Smooth muscle cell (in vitro differentiated cells): ENCODE data around the gene CTNNA3. TPM values are rescaled to one million over a fixed set of nuclear protein-coding genes. Genes with fewer than 3 reads are reported as not detected.

Source experiments
- DNase-seq: peaks from one replicate; lab custom pipeline; 2025; ENCODE audit not compliant: unreplicated experiment; lab: John Stamatoyannopoulos, UW
- H2AFZ ChIP-seq: fragments of 200-600 bp; sonication (generic); 2 replicates; pipeline ENCODE4 v1.6.0; 2016; ENCODE audit warnings: antibody characterized with exemption, low read depth, mild to moderate bottlenecking
- H3F3A ChIP-seq: fragments of 200-600 bp; sonication (generic); 2 replicates; pipeline ENCODE4 v1.6.0; 2017; ENCODE audit warnings: antibody characterized with exemption, low read depth
- H3K27ac ChIP-seq: fragments of 200-600 bp; sonication (generic); 2 replicates; pipeline ENCODE4 v1.5.1; 2016; ENCODE audit warnings: low read depth, mild to moderate bottlenecking
- H3K27me3 ChIP-seq: fragments of 200-600 bp; sonication (generic); 2 replicates; pipeline ENCODE4 v1.6.1; 2016; ENCODE audit warnings: low read depth, mild to moderate bottlenecking
- H3K36me3 ChIP-seq: fragments of 200-600 bp; sonication (generic); 2 replicates; pipeline ENCODE4 v1.5.1; 2016; ENCODE audit warnings: low read depth
- H3K4me1 ChIP-seq: fragments of 200-600 bp; sonication (generic); 2 replicates; pipeline ENCODE4 v1.5.1; 2016; ENCODE audit warnings: low read depth
- H3K4me2 ChIP-seq: fragments of 200-600 bp; sonication (generic); 2 replicates; pipeline ENCODE4 v1.6.0; 2016; ENCODE audit warnings: mild to moderate bottlenecking
- H3K4me3 ChIP-seq: fragments of 200-600 bp; sonication (generic); 2 replicates; pipeline ENCODE4 v1.5.1; 2016; ENCODE audit warnings: mild to moderate bottlenecking
- H3K79me2 ChIP-seq: fragments of 200-600 bp; sonication (generic); 2 replicates; pipeline ENCODE4 v1.6.0; 2016; ENCODE audit warnings: low read depth, mild to moderate bottlenecking
- H3K9ac ChIP-seq: fragments of 200-600 bp; sonication (generic); 2 replicates; pipeline ENCODE4 v1.6.0; 2016; ENCODE audit warnings: low read depth
- H3K9me3 ChIP-seq: fragments of 200-600 bp; sonication (generic); replicated peaks from 2 replicates; pipeline ENCODE4 v1.5.1; 2016; ENCODE audit warnings: low read depth
- H4K20me1 ChIP-seq: fragments of 200-600 bp; sonication (generic); 2 replicates; pipeline ENCODE4 v1.6.0; 2016; ENCODE audit warnings: low read depth
- CTCF ChIP-seq: fragments of 200-600 bp; sonication (generic); IDR thresholded peaks from 2 replicates; pipeline ENCODE4 v1.5.1; 2017; ENCODE audit warnings: borderline replicate concordance, mild to moderate bottlenecking, antibody characterized with exemption; ENCODE audit not compliant: insufficient read depth, poor library complexity, severe bottlenecking
- WGBS: methylation state at CpG from one replicate; pipeline ENCODE4 v1.1.7; 2016; ENCODE audit warnings: low lambda C conversion rate; 5-methylcytosine and 5-hydroxymethylcytosine counted together
- polyA plus RNA-seq: library from polyadenylated mRNA; unstranded; fragments of >200 nt; fragmentation: Nextera tagmentation; extraction: Ambion mirVana; gene quantifications from 2 replicates; pipeline ENCODE4 v1.2.1, GENCODE V29; 2016
- total RNA-seq: library from RNA; depleted of rRNA; stranded (reverse); fragments of >200 nt; gene quantifications from 2 replicates; pipeline ENCODE4 v1.2.3, GENCODE V29; 2014

The CTNNA3 gene
- total and polyA plus RNA-seq, 2 experiments from 2014 or later = 1.3 TPM; not detected in 1

DNA sequence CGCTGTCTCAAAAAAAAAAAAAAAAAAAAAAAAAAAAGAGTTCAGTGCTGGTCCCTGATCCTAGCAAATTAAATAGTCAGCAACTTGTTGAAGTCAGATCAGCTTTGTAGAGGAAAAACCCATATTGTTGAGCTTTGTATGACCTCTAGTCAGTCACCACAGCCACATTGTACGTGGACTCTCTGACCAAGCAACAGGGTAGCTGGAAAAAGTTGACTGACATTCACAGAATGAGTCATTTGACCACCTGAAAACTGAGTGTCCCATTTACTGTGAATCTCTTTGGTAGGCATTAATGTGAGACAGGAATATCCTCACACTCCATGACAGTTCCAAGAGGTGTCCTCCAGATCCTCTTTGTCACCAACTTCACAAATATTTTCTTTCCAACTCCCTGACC lies 399.1 kb downstream of the CTNNA3 start:
- Histone ChIP-seq H3K4me2 (no peak overlapping the region), H3K4me3 (no peak overlapping the region), H3K27ac (no peak overlapping the region), H3K9me3 (no peaks in the 10 kb centered on the region), H3K36me3 (no peaks in the 10 kb centered on the region), H3K9ac (no peak overlapping the region), H3F3A (no peaks in the 10 kb centered on the region), H2AFZ (no peak overlapping the region), H3K27me3 (no peaks in the 10 kb centered on the region), H4K20me1 (no peaks in the 10 kb centered on the region), H3K4me1 (no peaks in the 10 kb centered on the region), H3K79me2 (no peaks in the 10 kb centered on the region)
- no peak for TF ChIP-seq CTCF
- DNase-seq = no peak
- 93% methylated on average over 2 of the region's 2 CpGs for WGBS

DNA sequence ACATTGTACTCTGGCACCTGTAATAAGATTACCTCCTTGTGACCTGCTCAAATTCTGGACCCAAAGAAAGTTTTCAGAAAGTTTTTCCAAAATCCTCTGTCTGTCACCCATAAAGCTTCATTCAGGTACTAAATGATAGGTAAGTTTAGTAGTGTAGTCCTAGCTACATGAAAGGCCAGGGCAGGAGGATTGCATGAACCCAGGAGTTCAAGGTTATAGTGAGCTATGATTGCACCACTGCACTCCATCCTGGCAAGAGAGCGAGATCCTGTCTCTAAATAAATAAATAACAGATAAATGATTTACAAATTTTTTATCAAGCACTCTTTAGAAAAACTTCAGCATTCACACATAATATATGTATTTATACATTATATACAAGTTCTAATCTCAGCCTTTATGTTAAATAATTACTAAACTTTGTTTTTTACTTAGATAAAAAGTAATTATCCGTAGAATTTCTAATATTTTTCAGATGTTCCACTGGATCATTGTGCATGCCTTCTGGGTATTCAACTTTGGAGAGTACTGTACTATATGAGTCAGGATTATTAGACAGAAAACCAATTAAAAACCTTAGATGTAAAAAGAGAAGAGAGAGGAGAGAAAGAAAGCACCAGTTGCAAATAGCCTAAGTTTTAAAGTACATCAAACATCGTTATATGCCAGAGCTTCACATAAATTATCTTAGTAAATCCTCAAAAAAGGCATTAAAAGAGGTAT lies 407.1 kb downstream of the CTNNA3 start:
- no peak for DNase-seq
- Histone ChIP-seq H3K4me3 (no peak overlapping the region), H3K9me3 (no peaks in the 10 kb centered on the region), H3K9ac (no peak overlapping the region), H3K4me2 (no peak overlapping the region), H3K79me2 (no peaks in the 10 kb centered on the region), H2AFZ (no peak overlapping the region), H3K27ac (no peak overlapping the region), H3K27me3 (no peaks in the 10 kb centered on the region), H4K20me1 (no peaks in the 10 kb centered on the region), H3K36me3 (no peaks in the 10 kb centered on the region), H3K4me1 (peaks cover 12% of the 10 kb centered on the region), H3F3A (no peaks in the 10 kb centered on the region)
- no peak for TF ChIP-seq CTCF
- WGBS = 91% methylated on average over 3 of the region's 3 CpGs

DNA sequence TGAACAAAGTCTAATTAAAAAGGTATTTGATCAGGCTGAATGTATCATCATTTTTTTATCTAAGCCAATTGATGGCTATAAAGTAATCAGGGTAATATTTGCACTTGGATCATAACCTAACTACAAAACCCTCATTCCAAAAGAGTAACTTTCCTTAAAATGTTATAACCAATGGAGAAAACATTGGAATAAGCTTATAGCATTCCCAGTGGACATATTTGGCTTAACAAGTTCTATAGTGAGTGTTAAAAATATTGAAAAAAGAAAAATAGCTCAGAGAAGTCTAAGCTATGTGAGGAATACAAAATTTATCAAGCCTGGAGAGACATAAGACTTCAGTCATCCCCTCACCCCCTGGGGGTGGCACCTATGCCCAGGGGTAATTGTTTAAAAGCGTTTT lies 411.4 kb downstream of the CTNNA3 start:
- peaks cover 30% of the 10 kb centered on the region for H3K4me1 ChIP-seq
- H3K4me3 ChIP-seq = no peak overlapping the region
- TF ChIP-seq CTCF = no peak
- 42% methylated on average over 1 of the region's 1 CpG for WGBS
- H3K79me2 ChIP-seq = no peaks in the 10 kb centered on the region
- DNase-seq = no peak
- no peak overlapping the region for H3K9ac ChIP-seq
- H3F3A ChIP-seq = no peaks in the 10 kb centered on the region
- no peak overlapping the region for H3K4me2 ChIP-seq
- H4K20me1 ChIP-seq = no peaks in the 10 kb centered on the region
- H3K9me3 ChIP-seq = no peaks in the 10 kb centered on the region
- H3K27ac ChIP-seq = no peak overlapping the region
- no peaks in the 10 kb centered on the region for H3K27me3 ChIP-seq
- no peak overlapping the region for H2AFZ ChIP-seq
- no peaks in the 10 kb centered on the region for H3K36me3 ChIP-seq

DNA sequence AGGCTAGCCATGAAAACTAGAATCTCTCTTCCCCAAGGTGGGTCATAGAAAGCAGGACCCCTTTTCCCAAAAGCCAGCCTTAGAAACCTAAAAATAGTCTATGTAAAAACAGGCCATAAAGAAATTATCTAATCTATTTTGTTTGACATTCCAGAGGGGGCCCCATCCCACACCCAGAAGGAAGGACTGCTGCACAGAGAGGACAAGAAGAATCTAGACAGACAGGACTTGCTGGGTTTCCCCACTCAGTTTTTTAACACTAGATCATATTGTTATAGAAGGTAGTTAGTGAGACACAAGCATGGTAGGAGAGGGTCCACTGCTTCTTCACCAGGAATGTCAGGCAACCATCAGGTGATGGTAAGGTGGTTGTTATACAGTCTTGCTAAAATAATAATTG lies 413.1 kb downstream of the CTNNA3 start:
- Histone ChIP-seq H4K20me1 (no peaks in the 10 kb centered on the region), H3K4me1 (peaks cover 36% of the 10 kb centered on the region), H3K79me2 (no peaks in the 10 kb centered on the region), H2AFZ (peak overlapping the region; percentile 16), H3F3A (no peaks in the 10 kb centered on the region), H3K36me3 (no peaks in the 10 kb centered on the region), H3K27ac (no peak overlapping the region), H3K4me2 (no peak overlapping the region), H3K27me3 (no peaks in the 10 kb centered on the region), H3K9ac (no peak overlapping the region), H3K4me3 (no peak overlapping the region), H3K9me3 (no peaks in the 10 kb centered on the region)
- no peak for TF ChIP-seq CTCF
- DNase-seq = no peak
